HG03175 (cell line): ENCODE data around the gene GRB10.
"Not testable (repeated sequence)": the region's sequence is repeated elsewhere in the genome, so short reads cannot be mapped to it uniquely, and the experiment has no call there.

Experiments used
- ATAC-seq: cut with Tn5 transposase; IDR thresholded peaks from one replicate; pipeline ENCODE4 v1.9.1; 2021; ENCODE audit warnings: mild to moderate bottlenecking, moderate library complexity; ENCODE audit not compliant: unreplicated experiment

Gene GRB10

DNA sequence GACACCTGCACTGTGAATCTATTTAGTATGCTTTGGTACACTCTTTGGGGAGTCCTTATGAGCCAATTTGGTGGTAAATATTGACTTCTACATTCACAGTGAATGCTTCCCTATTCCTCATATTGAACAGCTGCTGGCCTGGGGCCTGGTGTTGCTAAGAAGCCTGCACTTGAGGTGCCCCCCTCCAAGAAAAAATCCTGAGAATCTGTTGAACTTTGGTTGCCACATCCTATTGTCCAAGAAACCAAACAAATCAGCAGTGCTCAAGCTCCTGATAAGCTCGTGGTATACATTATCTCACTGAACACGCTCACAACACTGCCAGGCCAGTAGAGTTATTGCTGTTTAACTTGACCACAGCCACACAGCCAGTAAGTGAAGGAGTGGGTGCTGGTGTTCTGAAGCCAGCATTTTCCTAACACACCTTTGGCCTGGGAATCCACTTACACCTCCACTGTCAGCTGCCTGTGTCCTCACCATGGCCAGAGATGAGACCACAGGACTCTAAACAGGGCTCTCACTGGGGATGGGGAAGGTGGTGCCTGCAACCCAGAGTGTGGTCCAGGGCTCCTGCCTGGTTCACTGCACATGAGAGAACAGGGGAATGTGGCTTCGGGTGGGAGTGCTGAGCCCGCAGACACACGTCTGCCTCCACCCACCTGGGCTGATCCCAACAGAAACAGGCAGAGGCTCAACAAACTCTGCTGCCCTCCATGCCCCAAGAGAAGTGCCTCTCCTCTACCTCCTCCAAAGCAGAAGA lies 224.2 kb downstream of the GRB10 start:
- ATAC-seq = no peak

GRCh38 chr7:50557099-50557498 lies 225.6 kb downstream of the GRB10 start:
- ATAC-seq = no peak

DNA sequence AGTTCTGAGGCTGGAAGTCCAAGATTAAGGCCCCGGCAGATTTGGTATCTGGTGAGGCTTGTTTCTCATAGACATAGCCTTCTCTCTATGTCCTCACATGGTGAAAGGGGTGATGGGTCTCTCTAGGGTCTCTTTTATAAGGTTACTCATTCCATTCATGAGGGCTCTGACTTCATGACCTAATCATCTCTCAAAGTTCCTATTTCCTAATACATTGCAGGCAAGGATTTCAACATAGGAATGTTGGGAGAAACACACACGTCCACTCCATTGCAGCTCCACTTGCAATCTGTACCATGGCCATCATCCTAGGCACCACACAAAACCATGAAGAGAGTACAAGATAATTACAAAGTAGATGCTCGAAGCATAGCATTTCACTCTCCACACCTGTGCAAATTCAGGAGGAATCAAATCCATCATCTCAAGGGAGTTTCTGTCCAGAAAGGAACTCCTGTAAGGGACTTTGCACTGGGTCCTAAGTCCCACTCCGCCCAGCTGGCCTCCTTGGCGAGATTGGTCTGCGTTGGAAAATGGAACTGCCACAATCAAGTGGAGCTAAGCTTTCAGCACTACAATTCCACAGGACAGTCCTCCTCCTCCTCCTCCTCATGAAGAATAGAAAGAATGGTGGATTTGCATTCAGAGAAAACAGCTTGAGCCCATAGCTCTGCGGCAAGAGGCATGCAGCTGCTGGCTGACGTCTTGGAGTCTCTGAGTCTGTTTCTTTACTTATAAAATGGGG lies 226.3 kb downstream of the GRB10 start:
- no peak for ATAC-seq

- no peak for ATAC-seq
Measured at GRCh38 chr7:50555594-50556140, 227.0 kb downstream of the GRB10 start.

DNA sequence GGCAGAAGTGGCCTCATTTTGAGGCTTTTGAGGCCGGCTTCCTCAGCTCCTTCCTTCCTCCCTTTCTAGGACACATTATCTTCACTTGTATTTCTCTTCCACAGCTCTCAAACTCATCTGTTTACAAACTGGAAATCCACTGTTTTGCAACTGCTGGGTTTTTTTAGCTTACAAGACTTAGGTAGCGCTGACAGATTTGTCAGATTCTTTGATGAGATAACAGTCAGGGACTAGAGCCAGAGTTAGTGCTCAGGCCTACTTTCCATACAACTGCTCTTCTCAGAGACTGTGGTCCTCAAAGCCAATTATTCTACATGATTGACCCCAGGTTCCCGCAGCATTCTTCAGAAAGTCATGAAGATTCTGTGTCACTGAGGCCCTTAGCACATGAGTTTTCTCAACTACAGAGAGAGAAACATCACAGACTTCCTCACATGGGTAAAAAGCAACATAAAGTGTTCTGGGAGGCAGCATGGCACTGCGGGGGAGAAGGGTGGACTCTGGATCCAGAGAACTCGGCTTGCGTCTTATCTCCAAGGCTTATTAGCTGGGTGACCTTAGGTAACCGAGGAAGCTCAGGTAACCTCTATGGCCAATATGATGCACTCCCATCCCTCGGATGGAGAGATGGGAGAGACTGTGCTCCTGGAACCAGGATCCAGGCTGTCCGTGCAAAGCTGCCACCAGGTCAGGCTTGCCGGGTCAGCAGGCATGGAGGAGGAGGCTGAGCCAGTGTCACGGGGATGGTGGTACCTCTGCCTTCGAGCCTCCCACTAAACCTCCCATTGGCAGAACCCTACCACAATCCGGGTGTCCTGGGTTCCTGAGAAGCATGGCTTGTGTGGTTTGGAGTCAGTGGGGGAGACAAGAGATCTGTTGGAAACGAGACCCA lies 228.0 kb downstream of the GRB10 start:
- no peak for ATAC-seq

- ATAC-seq = no peak
Measured at GRCh38 chr7:50553973-50554372, 228.7 kb downstream of the GRB10 start.

GRCh38 chr7:50552921-50553320 lies 229.8 kb downstream of the GRB10 start:
- no peak for ATAC-seq

DNA sequence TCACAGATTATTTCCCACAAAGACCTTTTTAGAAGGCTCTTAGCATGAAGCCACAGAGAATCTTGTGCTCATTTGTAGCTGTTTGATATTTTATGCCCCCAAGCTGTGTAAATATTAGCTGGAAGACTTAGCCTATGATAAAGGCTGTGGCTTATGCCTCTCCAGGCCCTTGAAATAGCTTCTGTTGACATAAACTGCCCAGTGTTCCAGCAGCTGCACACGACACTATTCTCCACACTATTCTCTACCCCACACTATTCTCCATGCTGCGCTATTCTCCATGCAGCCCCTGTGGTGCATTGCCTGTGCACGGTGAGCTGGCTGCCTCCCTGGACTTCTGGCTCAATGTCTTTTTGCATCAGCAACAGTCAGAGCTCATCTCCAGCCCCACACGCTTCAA lies 230.6 kb downstream of the GRB10 start:
- no peak for ATAC-seq

DNA sequence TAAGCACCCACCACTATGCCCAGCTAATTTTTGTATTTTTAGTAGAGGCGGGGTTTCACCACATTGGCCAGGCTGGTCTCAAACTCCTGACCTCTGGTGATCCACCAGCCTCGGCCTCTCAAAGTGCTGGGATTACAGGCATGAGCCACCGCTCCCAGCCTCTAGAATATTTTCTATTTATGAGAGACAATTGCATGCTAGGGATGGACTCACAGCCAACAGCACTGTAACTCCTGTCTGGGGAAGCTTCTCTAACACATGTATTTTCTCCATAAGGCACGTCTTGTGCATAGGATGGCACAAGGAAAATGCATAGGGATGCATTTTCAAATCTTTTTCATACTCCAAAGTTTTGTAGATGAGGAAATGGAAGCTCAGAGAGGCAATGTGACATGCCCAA lies 237.1 kb downstream of the GRB10 start:
- not testable (repeated sequence) for ATAC-seq

DNA sequence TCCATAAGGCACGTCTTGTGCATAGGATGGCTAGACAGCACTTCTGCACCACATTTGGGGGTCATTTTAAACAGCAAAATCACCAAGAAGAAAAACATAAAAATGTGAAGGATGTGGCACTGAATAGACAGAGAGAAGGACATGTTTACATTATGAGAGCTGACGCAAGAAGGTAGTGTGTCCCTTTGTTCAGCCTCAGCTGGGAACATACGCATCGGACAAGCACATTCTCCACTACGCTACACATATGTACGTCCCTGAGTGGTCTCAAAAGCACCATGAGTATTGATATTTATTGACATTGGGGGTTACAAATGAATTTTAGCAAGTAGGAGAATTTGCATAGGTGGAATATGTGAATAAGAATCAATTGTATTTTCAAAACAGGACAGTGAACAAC lies 237.7 kb downstream of the GRB10 start:
- no peak for ATAC-seq

DNA sequence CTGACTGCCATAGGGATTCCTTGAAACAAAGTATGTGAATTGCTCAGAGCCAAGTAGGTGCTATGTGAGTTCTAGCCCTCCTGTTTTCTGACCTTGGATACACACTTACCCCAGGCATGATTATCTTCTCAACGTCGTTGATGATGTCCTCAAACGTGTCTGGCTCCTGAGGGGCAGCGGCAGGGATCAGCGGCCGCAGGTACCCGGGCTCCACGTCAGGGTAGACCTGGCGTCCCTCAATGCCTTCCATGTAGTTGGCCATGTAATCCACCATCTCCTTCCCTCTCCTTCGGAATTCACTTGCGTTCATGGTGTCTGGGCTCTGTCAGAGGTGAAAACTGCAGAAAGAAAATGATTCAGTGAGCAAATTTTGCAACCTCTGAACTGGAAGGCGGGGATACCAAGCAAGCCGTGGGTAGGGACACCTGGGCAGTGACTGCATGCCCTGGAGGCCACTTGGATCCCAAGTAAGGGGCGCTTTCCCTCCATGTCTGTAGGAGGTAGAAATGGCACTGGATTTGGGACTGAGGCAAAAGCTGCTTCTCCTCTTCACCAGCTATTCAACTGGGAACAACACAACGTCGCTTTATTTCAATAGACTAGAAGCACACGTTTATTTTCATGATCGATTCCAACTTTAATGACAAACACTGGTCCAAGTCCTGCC lies 238.8 kb downstream of the GRB10 start:
- no peak for ATAC-seq

- no peak for ATAC-seq
Measured at GRCh38 chr7:50542132-50542531, 240.6 kb downstream of the GRB10 start.

DNA sequence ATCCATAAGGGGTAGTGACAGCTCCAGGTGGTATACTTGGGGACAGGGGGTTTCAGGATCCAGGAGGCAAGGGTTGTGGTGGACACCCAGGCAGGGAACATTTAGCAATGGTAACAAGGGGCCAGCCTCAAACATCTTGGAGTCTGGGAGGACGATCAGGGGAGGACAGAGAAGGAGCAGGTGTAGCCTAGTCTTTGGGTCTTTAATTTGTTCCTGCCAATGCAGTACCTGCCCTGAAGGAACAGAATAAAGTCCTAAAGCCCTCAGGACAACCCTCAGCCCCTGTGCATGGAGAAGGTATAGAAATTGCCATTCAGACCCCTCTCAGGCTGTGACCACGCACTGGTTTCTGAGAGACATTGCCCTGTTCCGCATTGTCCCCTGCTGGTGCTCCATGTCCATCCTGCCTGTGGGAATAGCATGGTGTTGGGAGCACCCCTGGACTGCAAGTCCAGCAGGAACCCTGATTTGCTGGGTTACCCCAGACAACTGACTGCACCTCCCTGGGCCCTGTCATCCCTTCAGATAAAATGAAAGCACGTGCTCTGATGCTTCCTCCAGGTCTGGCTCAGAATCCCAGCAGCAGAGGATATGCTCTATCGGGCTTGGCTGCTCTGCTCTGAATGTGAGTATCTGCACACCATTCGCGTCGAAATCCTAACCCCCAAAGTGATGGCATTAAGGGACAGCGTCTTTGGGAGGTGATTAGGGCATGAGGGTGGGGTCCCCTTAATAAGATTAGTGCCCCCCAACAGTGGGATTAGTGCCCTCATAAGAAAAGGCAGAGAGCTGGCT lies 241.7 kb downstream of the GRB10 start:
- ATAC-seq = no peak
